ENCODE data around the gene GSS.

DNA sequence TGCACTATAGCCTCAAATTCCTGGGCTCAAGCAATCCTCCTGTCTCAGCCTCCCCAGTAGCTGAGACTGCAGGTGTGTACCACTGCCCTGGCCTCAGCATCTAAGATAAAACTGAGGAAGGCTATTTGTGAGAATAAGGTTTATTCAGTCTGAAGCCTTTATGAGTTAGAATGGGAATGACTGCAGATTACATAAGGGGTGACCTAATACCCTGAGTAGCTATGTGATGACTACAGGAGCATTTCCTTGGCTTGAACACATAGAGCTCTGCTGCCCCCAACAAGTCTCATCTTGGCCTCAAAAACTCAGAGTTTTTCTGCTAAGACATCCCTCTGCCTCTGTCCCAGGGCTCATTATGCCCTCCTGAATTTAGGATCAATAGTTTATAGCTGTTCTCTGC, 7.6 kb downstream of the GSS start:
- TF ChIP-seq, protein P1, sequence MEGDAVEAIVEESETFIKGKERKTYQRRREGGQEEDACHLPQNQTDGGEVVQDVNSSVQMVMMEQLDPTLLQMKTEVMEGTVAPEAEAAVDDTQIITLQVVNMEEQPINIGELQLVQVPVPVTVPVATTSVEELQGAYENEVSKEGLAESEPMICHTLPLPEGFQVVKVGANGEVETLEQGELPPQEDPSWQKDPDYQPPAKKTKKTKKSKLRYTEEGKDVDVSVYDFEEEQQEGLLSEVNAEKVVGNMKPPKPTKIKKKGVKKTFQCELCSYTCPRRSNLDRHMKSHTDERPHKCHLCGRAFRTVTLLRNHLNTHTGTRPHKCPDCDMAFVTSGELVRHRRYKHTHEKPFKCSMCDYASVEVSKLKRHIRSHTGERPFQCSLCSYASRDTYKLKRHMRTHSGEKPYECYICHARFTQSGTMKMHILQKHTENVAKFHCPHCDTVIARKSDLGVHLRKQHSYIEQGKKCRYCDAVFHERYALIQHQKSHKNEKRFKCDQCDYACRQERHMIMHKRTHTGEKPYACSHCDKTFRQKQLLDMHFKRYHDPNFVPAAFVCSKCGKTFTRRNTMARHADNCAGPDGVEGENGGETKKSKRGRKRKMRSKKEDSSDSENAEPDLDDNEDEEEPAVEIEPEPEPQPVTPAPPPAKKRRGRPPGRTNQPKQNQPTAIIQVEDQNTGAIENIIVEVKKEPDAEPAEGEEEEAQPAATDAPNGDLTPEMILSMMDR (IDR thresholded peaks at IDR 0.05), result no peak
- no peak for TF ChIP-seq POLR2A (IDR thresholded peaks at IDR 0.05)

Measured in heart left ventricle (tissue), 13 donors.